Gastroesophageal sphincter (tissue), 3 donors: ENCODE results near the gene GCK.

ENCODE experiments used
- POLR2A ChIP-seq, 2 donors: fragments of 450-650 bp; IDR thresholded peaks; one replicate each; pipeline ENCODE4 v1.6.1; 2017; ENCODE audit warnings: antibody characterized with exemption in 2 of 2, mild to moderate bottlenecking in 2 of 2, moderate library complexity in 1 of 2
- TF ChIP-seq, protein P1 (sequence below), 4 experiments: fragments of 200-600 bp in 2 of 4; fragments of 450-650 bp in 2 of 4; sonication (generic) in 1 of 4; IDR thresholded peaks; one replicate each; pipeline ENCODE4 v1.5.1; 2017 to 2019; ENCODE audit warnings: antibody characterized with exemption in 4 of 4, mild to moderate bottlenecking in 2 of 4, moderate library complexity in 2 of 4

DNA sequence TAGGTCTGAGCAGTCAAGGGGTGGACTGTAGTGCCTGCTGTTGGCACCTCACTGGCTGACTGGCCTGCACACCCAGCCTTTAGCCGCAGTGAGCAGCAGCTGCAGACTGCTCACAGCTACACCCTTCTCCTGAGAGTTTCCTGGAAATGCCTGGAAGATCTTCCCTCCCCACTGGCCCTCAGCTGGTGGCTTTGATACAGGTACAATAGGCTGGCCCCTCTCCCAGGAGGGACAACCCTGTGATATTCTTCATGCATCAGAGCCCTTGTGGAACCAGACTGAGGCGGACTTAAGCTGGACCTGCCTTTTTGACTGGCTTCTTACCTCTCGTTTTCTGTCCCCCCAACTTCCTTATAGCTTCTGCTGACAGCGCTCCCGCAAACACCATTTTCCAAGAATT is 6.4 kb downstream of the GCK start:
- TF ChIP-seq, protein P1, sequence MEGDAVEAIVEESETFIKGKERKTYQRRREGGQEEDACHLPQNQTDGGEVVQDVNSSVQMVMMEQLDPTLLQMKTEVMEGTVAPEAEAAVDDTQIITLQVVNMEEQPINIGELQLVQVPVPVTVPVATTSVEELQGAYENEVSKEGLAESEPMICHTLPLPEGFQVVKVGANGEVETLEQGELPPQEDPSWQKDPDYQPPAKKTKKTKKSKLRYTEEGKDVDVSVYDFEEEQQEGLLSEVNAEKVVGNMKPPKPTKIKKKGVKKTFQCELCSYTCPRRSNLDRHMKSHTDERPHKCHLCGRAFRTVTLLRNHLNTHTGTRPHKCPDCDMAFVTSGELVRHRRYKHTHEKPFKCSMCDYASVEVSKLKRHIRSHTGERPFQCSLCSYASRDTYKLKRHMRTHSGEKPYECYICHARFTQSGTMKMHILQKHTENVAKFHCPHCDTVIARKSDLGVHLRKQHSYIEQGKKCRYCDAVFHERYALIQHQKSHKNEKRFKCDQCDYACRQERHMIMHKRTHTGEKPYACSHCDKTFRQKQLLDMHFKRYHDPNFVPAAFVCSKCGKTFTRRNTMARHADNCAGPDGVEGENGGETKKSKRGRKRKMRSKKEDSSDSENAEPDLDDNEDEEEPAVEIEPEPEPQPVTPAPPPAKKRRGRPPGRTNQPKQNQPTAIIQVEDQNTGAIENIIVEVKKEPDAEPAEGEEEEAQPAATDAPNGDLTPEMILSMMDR (IDR thresholded peaks at IDR 0.05): no peak
- no peak for TF ChIP-seq POLR2A (IDR thresholded peaks at IDR 0.05)
